Measurements from ENCODE around the gene STIM2. TPM values are rescaled to one million over a fixed set of nuclear protein-coding genes. Genes with fewer than 3 reads are reported as not detected.
A peak's percentile ranks its signal among the peaks of the same experiment; 100 is the strongest.

STIM2 gene
- total RNA-seq, 1 donor from 2014 or later = 36.7 TPM

- H3K36me3 ChIP-seq = no peaks in the 10 kb centered on the region
- no peaks in the 10 kb centered on the region for H3K9me3 ChIP-seq
- H3K27ac ChIP-seq = peak overlapping the region; percentile 12
- TF ChIP-seq, protein P1, sequence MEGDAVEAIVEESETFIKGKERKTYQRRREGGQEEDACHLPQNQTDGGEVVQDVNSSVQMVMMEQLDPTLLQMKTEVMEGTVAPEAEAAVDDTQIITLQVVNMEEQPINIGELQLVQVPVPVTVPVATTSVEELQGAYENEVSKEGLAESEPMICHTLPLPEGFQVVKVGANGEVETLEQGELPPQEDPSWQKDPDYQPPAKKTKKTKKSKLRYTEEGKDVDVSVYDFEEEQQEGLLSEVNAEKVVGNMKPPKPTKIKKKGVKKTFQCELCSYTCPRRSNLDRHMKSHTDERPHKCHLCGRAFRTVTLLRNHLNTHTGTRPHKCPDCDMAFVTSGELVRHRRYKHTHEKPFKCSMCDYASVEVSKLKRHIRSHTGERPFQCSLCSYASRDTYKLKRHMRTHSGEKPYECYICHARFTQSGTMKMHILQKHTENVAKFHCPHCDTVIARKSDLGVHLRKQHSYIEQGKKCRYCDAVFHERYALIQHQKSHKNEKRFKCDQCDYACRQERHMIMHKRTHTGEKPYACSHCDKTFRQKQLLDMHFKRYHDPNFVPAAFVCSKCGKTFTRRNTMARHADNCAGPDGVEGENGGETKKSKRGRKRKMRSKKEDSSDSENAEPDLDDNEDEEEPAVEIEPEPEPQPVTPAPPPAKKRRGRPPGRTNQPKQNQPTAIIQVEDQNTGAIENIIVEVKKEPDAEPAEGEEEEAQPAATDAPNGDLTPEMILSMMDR (IDR thresholded peaks at IDR 0.05) = no peak
- H3K4me3 ChIP-seq = no peak overlapping the region
- intact Hi-C loops (cut with DNase I) = no loop called here
- DNase-seq (no peak), ATAC-seq (no peak)
- H3K4me1 ChIP-seq = peaks cover 55% of the 10 kb centered on the region
- H3K27me3 ChIP-seq = no peaks in the 10 kb centered on the region
These were observed 4.3 kb downstream of the STIM2 start for GRCh38 chr4:26864899-26865298.

GRCh38 chr4:26866203-26866602 lies 5.6 kb downstream of the STIM2 start:
- Histone ChIP-seq H3K4me3 (no peak overlapping the region), H3K27me3 (no peaks in the 10 kb centered on the region), H3K36me3 (no peaks in the 10 kb centered on the region), H3K9me3 (no peaks in the 10 kb centered on the region), H3K27ac (peak overlapping the region; percentile 12), H3K4me1 (peaks cover 54% of the 10 kb centered on the region)
- ATAC-seq = no peak
- intact Hi-C loops (cut with DNase I) = no loop called here
- TF ChIP-seq, protein P1 (IDR thresholded peaks at IDR 0.05) = no peak
- DNase-seq = no peak

DNA sequence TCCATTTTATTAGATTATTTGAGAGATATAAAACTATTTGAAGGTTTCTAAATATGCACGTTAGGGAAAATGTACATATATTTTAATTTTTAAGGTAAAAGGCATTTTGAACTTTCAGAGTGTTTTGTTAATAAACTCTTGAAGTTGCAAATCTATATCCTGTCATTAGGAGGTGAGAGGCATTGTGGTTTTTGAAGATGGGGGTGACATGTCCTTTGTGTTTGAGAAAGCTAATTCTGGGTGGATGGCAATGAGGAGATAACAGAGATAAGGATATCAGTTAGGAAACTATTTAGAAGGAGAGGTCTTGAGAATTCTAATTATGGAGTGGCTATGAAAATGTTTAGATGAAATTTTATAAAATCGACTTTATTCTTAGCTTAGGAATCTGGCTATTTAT lies 6.1 kb downstream of the STIM2 start:
- Histone ChIP-seq H3K27me3 (no peaks in the 10 kb centered on the region), H3K27ac (no peak overlapping the region), H3K9me3 (no peaks in the 10 kb centered on the region), H3K36me3 (no peaks in the 10 kb centered on the region), H3K4me1 (peaks cover 54% of the 10 kb centered on the region), H3K4me3 (no peak overlapping the region)
- DNase-seq (no peak), ATAC-seq (no peak)
- TF ChIP-seq, protein P1 (IDR thresholded peaks at IDR 0.05) = no peak
- intact Hi-C loops (cut with DNase I) = no loop called here

GRCh38 chr4:26867914-26868684 lies 7.5 kb downstream of the STIM2 start:
- TF ChIP-seq, protein P1 (IDR thresholded peaks at IDR 0.05) = no peak
- intact Hi-C loops (cut with DNase I) = no loop called here
- no peak for DNase-seq
- Histone ChIP-seq H3K4me1 (peaks cover 46% of the 10 kb centered on the region), H3K4me3 (no peak overlapping the region), H3K27ac (peak overlapping the region; percentile 7), H3K9me3 (no peaks in the 10 kb centered on the region), H3K36me3 (no peaks in the 10 kb centered on the region), H3K27me3 (no peaks in the 10 kb centered on the region)
- no peak for ATAC-seq

DNA sequence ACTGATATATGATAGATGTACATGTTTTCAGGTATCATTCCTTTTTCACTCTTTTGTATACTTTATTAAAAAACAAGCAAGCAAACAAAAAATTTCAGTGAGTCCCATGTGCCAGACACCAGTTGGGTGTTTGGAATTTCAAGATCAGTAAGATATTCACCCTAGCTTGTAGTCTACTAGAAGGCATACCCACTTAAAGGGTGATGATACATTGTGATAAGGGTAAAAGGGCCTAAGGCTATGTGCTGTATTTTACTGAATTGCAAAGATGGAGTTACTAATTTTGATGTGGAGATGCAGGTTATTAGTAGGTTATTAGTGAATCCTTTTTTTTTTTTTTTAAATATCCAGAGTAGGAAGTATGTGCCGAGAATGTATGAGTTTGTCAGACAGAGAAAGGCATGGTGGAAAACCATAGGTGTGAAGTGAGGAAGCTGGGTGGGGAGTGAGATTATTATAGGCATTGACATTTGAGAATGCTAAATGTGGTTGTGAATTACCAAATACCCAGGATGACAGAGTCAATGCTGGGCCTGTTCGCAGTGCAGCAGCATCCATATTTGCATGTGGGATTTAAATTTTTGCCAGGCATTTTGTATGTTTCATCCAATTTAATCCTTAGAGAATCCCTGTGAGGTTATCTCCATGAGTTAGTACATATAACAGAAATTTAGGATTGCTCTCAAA lies 10.1 kb downstream of the STIM2 start:
- intact Hi-C loops (cut with DNase I) = no loop called here
- H3K9me3 ChIP-seq = no peaks in the 10 kb centered on the region
- TF ChIP-seq, protein P1 (IDR thresholded peaks at IDR 0.05) = no peak
- H3K36me3 ChIP-seq = no peaks in the 10 kb centered on the region
- ATAC-seq = no peak
- no peak for DNase-seq
- H3K4me1 ChIP-seq = peaks cover 24% of the 10 kb centered on the region
- H3K4me3 ChIP-seq = no peak overlapping the region
- no peaks in the 10 kb centered on the region for H3K27me3 ChIP-seq
- H3K27ac ChIP-seq = no peak overlapping the region
